Activated T-helper 1 cell treated with anti-CD3 and anti-CD28 coated beads, Interleukin-2, amount 50 U/mL, for 16 hours (primary cell): ENCODE data around the gene INHA.

Source experiments
- DNase-seq, 2 donors: peaks; one replicate each; pipeline ENCODE4 v3.0.0-alpha.2; 2020; ENCODE audit warnings: low read depth in 1 of 2, low spot score in 1 of 2

Gene INHA

GRCh38 chr2:219608399-219608964 lies 36.4 kb downstream of the INHA start:
- DNase-seq: no peak

- DNase-seq: no peak
Measured at GRCh38 chr2:219609149-219609750, 37.1 kb downstream of the INHA start.

DNA sequence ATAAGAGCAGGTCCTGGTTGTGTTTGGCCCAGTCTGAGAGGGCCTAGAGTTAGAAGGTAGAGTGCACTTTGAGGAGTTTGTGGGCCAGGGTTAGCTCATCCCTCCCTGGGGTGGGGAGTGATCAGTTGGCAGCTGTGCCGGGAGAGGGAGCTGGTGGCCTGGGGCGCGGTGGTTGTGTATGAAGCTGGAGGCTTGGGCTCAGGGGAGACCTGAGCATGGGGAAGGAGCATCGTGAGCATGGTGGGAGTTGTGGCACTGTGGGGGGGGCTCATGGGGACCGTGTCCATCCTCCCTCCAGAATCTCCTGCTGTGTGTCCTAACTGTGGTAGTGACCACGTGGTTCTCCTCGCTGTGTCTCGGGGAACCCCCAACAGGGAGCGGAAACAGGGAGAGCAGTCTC lies 39.2 kb downstream of the INHA start:
- no peak for DNase-seq

GRCh38 chr2:219611866-219612576 lies 39.9 kb downstream of the INHA start:
- DNase-seq: no peak

GRCh38 chr2:219612577-219613286 lies 40.6 kb downstream of the INHA start:
- no peak for DNase-seq

DNA sequence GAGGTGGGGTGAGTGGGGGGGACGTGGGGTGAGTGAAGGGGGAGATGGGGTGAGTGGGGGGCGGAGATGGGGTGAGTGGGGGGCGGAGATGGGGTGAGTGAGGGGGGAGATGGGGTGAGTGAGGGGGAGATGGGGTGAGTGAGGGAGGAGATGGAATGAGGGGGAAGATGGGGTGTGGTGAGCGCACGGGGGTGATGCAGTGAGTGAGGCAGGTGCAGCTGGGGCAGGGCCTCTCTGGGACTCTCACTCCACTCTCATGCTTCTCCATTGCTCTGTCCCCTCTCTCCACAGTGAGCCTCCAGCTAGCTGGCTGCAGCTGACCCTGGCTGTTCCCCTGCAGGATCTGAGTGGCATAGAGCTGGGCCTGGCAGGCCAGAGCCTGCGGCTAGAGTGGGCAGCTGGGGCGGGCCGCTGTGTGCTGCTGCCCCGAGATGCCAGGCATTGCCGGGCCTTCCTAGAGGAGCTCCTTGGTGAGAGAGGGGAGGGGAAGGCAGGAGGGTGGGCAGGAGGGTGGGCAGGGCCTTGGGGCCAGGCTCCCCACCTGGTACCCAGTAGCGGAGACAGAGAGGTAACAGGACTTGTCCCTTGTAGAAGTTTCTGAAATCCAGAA lies 41.5 kb downstream of the INHA start:
- DNase-seq: no peak

GRCh38 chr2:219614076-219614860 lies 42.2 kb downstream of the INHA start:
- DNase-seq: no peak

- no peak for DNase-seq
Measured at GRCh38 chr2:219615036-219615435, 42.9 kb downstream of the INHA start.

- no peak for DNase-seq
Measured at GRCh38 chr2:219615894-219616293, 43.8 kb downstream of the INHA start.

- DNase-seq: no peak
Measured at GRCh38 chr2:219616550-219616949, 44.4 kb downstream of the INHA start.

DNA sequence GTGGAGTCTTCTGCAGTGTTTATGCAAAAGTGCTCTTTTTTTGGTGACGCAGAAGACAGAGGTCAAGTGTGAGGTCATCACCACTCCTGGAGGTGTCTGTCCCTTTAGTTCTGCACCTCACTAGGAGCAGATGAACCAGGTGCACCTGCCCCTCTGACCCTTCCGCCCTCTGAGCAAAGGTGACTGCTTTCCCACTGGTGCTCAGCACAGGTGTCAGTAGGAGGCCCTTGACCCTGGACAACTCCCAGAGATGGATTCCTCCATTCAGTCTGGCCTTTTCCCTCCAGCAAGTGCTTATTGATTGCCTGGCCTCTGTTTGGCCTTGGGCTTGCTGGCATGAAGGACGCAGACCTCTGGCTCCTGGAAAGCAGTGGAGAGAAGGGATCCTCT lies 46.6 kb downstream of the INHA start:
- DNase-seq: no peak

GRCh38 chr2:219619235-219619634 lies 47.1 kb downstream of the INHA start:
- no peak for DNase-seq

DNA sequence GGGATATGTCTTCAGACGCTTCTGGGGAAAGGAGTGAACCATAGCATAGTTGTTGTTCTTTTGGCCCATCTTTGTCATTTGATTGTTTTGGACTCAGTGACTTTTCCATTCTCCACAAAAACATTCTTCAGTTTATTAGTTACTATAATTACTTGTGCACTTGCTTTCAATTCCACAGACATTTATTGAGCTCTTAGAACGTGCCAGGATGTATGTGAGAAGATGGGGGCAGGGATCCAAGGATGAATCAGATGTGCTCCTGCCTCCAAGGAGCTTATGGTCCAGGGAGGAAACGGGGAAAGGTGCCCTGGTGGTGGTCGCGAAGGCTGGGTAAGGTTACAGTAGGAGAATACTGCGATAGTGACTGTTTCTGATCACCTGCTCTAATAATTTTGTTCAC lies 48.4 kb downstream of the INHA start:
- DNase-seq: no peak

DNA sequence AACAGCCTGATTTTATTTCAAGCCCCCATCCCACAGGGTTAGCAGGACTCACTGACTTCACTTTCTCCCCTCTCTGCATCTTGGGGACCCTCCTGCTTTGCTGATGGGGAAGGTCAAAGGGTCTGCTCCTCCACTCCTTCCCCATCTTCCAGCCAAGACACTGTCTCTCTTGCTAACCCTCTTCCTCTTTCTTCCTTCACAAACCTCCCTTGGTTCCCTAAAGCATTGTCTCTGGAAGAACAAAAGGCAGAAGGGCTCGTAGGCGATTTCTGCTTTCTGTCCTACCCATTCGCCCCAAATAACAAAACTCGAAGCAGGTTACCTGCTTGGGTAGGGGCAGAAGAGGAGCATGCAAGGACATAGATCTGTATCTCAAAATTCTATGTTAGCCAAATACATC lies 49.8 kb downstream of the INHA start:
- no peak for DNase-seq

GRCh38 chr2:219622472-219622871 lies 50.4 kb downstream of the INHA start:
- no peak for DNase-seq

GRCh38 chr2:219624565-219624964 lies 52.5 kb downstream of the INHA start:
- DNase-seq: no peak

GRCh38 chr2:219625179-219625578 lies 53.1 kb downstream of the INHA start:
- DNase-seq: no peak
